Endothelial cell of umbilical vein (primary cell): ENCODE results near the gene C2orf74. TPM values are rescaled to one million over a fixed set of nuclear protein-coding genes. Genes with fewer than 3 reads are reported as not detected.

Experiments used
- BruUV-seq: library from RNA; stranded (reverse); fragments of 400-500 nt; replicated peaks from 2 replicates; lab custom pipeline; 2021; lab: Mats Ljungman, UMichigan
- CTCF ChIA-PET: fragments of 300-600, 350-600 bp; sonication (Branson Sonifier 250); formaldehyde crosslinking; loops from one replicate; lab custom pipeline; 2021; ENCODE audit warnings: antibody characterized with exemption, inconsistent platforms; lab: Charles Lee
- POLR2A ChIA-PET: fragments of 300-600, 350-600 bp; sonication (Branson Sonifier 250); formaldehyde crosslinking; loops from one replicate; lab custom pipeline; 2021; ENCODE audit warnings: antibody characterized with exemption, inconsistent platforms; lab: Charles Lee
- DNase-seq: peaks from one replicate; pipeline ENCODE4 v3.0.0-alpha.2; 2011; ENCODE audit warnings: low read depth, low spot score
- FAIRE-seq: peaks from 2 replicates; lab custom pipeline; 2011; peaks lifted over from hg19 to GRCh38; lab: Jason Lieb, UNC
- H2AFZ ChIP-seq: 2 replicates; pipeline ENCODE4 v1.6.0; 2012; ENCODE audit warnings: low read depth, low read length, control low read depth, inconsistent platforms
- H3K27ac ChIP-seq: 2 replicates; pipeline ENCODE4 v1.5.1; 2011; ENCODE audit warnings: low read depth, mild to moderate bottlenecking, control low read depth, low read length, moderate library complexity; ENCODE audit not compliant: insufficient read depth
- H3K27me3 ChIP-seq, 2 experiments: 2 replicates each; pipeline versions ENCODE4 v1.6.0 to v1.6.1; 2011; ENCODE audit warnings: low read length in 2 of 2, mixed read lengths in 1 of 2; ENCODE audit not compliant: control insufficient read depth in 2 of 2, insufficient read depth in 2 of 2
- H3K36me3 ChIP-seq, 2 experiments: 2 replicates in 1 of 2; 3 replicates in 1 of 2; pipeline ENCODE4 v1.5.1; 2011; ENCODE audit warnings: low read length in 2 of 2, mild to moderate bottlenecking in 1 of 2, moderate library complexity in 1 of 2; ENCODE audit not compliant: control insufficient read depth in 2 of 2, insufficient read depth in 2 of 2; ENCODE audit errors: extremely low read depth in 1 of 2
- H3K4me1 ChIP-seq: 3 replicates; pipeline ENCODE4 v1.5.1; 2011; ENCODE audit warnings: mild to moderate bottlenecking, low read length; ENCODE audit not compliant: control insufficient read depth, insufficient read depth; ENCODE audit errors: extremely low read depth
- H3K4me2 ChIP-seq: 2 replicates; pipeline ENCODE4 v1.6.1; 2011; ENCODE audit warnings: low read length, control low read depth, mixed read lengths; ENCODE audit not compliant: insufficient read depth
- H3K4me3 ChIP-seq, 3 experiments: fragments of 200-600 bp in 1 of 3; sonication (generic), shearing (Covaris generic) in 1 of 3; replicated peaks in 1 of 3; 2 replicates each; pipeline ENCODE4 v1.5.1; 2011 to 2016; ENCODE audit warnings: control low read depth in 3 of 3, low read length in 3 of 3, mild to moderate bottlenecking in 2 of 3, inconsistent platforms in 1 of 3, low read depth in 1 of 3, moderate library complexity in 1 of 3; ENCODE audit not compliant: insufficient read depth in 1 of 3
- H3K79me2 ChIP-seq: 2 replicates; pipeline ENCODE4 v1.6.0; 2012; ENCODE audit warnings: low read length, inconsistent platforms; ENCODE audit not compliant: control insufficient read depth, insufficient read depth
- H3K9ac ChIP-seq: replicated peaks from 2 replicates; pipeline ENCODE3; 2011; ENCODE audit warnings: low read length, control low read depth; ENCODE audit not compliant: insufficient read depth; ENCODE audit errors: extremely low read depth
- H3K9me1 ChIP-seq: replicated peaks from 3 replicates; pipeline ENCODE4 v1.6.0; 2011; ENCODE audit warnings: mild to moderate bottlenecking, low read length; ENCODE audit not compliant: control insufficient read depth, insufficient read depth; ENCODE audit errors: extremely low read depth
- H3K9me3 ChIP-seq: replicated peaks from 2 replicates; pipeline ENCODE4 v1.5.1; 2012; ENCODE audit warnings: low read length, inconsistent platforms; ENCODE audit not compliant: control insufficient read depth, insufficient read depth
- H4K20me1 ChIP-seq: replicated peaks from 2 replicates; pipeline ENCODE3; 2011; ENCODE audit warnings: mild to moderate bottlenecking, low read length; ENCODE audit not compliant: control insufficient read depth, insufficient read depth; ENCODE audit errors: extremely low read depth
- EZH2 ChIP-seq: IDR thresholded peaks from 2 replicates; pipeline ENCODE4 v1.6.1; 2012; ENCODE audit warnings: borderline replicate concordance, low read depth, mild to moderate bottlenecking, moderate library complexity, low read length, inconsistent platforms; ENCODE audit not compliant: severe bottlenecking
- FOS ChIP-seq: IDR thresholded peaks from 2 replicates; pipeline ENCODE4 v1.6.1; 2011; ENCODE audit warnings: mild to moderate bottlenecking, low read length, moderate library complexity, borderline replicate concordance; ENCODE audit not compliant: insufficient read depth
- GATA2 ChIP-seq: IDR thresholded peaks from 2 replicates; pipeline ENCODE4 v1.7.0; 2011; ENCODE audit warnings: low read depth, mild to moderate bottlenecking, moderate library complexity, mixed read lengths, low read length; ENCODE audit not compliant: insufficient read length, insufficient read depth
- JUN ChIP-seq: IDR thresholded peaks from 2 replicates; pipeline ENCODE4 v1.6.1; 2011; ENCODE audit warnings: borderline replicate concordance, low read depth; ENCODE audit not compliant: insufficient read length, insufficient read depth
- MYC ChIP-seq: IDR thresholded peaks from one replicate; pipeline ENCODE4 v1.6.1; 2011; ENCODE audit warnings: mild to moderate bottlenecking, low read depth, low read length
- POLR2A ChIP-seq: IDR thresholded peaks from 2 replicates; pipeline ENCODE4 v1.6.1; 2012; ENCODE audit warnings: low read depth, mild to moderate bottlenecking, control low read depth, low read length
- POLR2AphosphoS5 ChIP-seq: IDR thresholded peaks from 2 replicates; pipeline ENCODE4 v1.6.1; 2012; ENCODE audit warnings: low read depth, mild to moderate bottlenecking, control low read depth, low read length, moderate library complexity; ENCODE audit not compliant: insufficient read depth
- dilution Hi-C: fragments of 300-500 bp; cut with MboI; formaldehyde crosslinking; loops from one replicate; pipeline ENCODE4 v1.15.0; 2019; ENCODE audit warnings: low sequenced_read_pairs; ENCODE audit not compliant: extremely low pct_ligation_motif_present
- intact Hi-C: fragments of 100-400 bp; cut with micrococcal nuclease; formaldehyde crosslinking; loops from one replicate; pipeline ENCODE4 v1.10.0; 2022
- polyA plus RNA-seq, 4 experiments: library from polyadenylated mRNA; depleted of rRNA in 3 of 4; stranded (reverse) in 3 of 4; unstranded in 1 of 4; fragments of >200 nt; gene quantifications; 2 replicates each; pipeline versions ENCODE4 v1.2.1 to v1.2.3, GENCODE V29; 2011 to 2012; ENCODE audit warnings: missing spikeins in 1 of 4
- total RNA-seq: library from RNA; stranded (reverse); gene quantifications from 2 replicates; pipeline ENCODE4 v1.2.3, GENCODE V29; 2021
- TF ChIP-seq, protein P1 (sequence below): IDR thresholded peaks from 2 replicates; pipeline ENCODE4 v1.6.1; 2011; ENCODE audit not compliant: insufficient read depth, insufficient read length
- TF ChIP-seq, protein P2 (sequence below), 2 donors: IDR thresholded peaks; 1 replicate in 1 of 2; 2 replicates in 1 of 2; pipeline ENCODE4 v1.5.1; 2011; ENCODE audit warnings: low read length in 2 of 2, mild to moderate bottlenecking in 2 of 2, moderate library complexity in 2 of 2, control low read depth in 1 of 2, inconsistent platforms in 1 of 2, low read depth in 1 of 2; ENCODE audit not compliant: insufficient read depth in 1 of 2; ENCODE audit errors: extremely low read depth in 1 of 2

C2orf74 gene
- total and polyA plus RNA-seq, 2 donors (not counting 3 experiments of a cell fraction or from before 2014, with no cell fraction given) = 4.1 to 5.6 TPM

- FAIRE-seq (no peak), DNase-seq (no peak)
- Histone ChIP-seq H3K79me2 (no peaks in the 10 kb centered on the region), H2AFZ (no peak overlapping the region), H3K27me3 (no peaks in the 10 kb centered on the region), H3K4me1 (no peaks in the 10 kb centered on the region), H3K4me2 (no peak overlapping the region), H3K36me3 (peaks cover 3 to 6% of the 10 kb centered on the region in 2 experiments), H3K9ac (no peak overlapping the region), H3K27ac (no peak overlapping the region), H3K4me3 (no peak overlapping the region), H4K20me1 (no peaks in the 10 kb centered on the region), H3K9me1 (no peaks in the 10 kb centered on the region), H3K9me3 (no peaks in the 10 kb centered on the region)
- POLR2A ChIA-PET = no interaction called here
- intact Hi-C loops = no loop called here
- CTCF ChIA-PET = interaction anchor here (1.0 to 1.5 kb wide), 2 partner anchors 14 to 342 kb away, joined by 3 to 4 read pairs; partner anchors contain the start of gene XPO1
- TF ChIP-seq JUN = no peak
- TF ChIP-seq FOS = no peak
- TF ChIP-seq, protein P1, sequence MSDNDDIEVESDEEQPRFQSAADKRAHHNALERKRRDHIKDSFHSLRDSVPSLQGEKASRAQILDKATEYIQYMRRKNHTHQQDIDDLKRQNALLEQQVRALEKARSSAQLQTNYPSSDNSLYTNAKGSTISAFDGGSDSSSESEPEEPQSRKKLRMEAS = no peak
- no peak for TF ChIP-seq EZH2
- TF ChIP-seq GATA2 = no peak
- TF ChIP-seq POLR2AphosphoS5 = no peak
- no peak for TF ChIP-seq MYC
- TF ChIP-seq, protein P2, sequence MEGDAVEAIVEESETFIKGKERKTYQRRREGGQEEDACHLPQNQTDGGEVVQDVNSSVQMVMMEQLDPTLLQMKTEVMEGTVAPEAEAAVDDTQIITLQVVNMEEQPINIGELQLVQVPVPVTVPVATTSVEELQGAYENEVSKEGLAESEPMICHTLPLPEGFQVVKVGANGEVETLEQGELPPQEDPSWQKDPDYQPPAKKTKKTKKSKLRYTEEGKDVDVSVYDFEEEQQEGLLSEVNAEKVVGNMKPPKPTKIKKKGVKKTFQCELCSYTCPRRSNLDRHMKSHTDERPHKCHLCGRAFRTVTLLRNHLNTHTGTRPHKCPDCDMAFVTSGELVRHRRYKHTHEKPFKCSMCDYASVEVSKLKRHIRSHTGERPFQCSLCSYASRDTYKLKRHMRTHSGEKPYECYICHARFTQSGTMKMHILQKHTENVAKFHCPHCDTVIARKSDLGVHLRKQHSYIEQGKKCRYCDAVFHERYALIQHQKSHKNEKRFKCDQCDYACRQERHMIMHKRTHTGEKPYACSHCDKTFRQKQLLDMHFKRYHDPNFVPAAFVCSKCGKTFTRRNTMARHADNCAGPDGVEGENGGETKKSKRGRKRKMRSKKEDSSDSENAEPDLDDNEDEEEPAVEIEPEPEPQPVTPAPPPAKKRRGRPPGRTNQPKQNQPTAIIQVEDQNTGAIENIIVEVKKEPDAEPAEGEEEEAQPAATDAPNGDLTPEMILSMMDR (IDR thresholded peaks at IDR 0.05; ENCODE audit: extremely low read depth in 1 of 2, insufficient read depth in 1 of 2, low read depth in 1 of 2, low read length in 2 of 2) = no peak
- no peak for TF ChIP-seq POLR2A
- BruUV-seq = no TSS peak
- dilution Hi-C loops = no loop called here
Observed at GRCh38 chr2:61196671-61197070, 34.7 kb downstream of the C2orf74 start.
